Measurements from ENCODE around the gene GNA12.
A peak's percentile ranks its signal among the peaks of the same experiment; 100 is the strongest.

GNA12 gene

GRCh38 chr7:2844153-2845033 is at the start of gene GNA12:
TSS of gene GNA12 (minus strand) at chr7:2844308. CDS start at chr7:2844161, 147 bp downstream.
- Histone ChIP-seq H3K4me3 (ENCODE audit: severe bottlenecking) (peak within 1 kb of the TSS; percentile 77), H3K27ac (ENCODE audit: poor library complexity, severe bottlenecking) (peak within 1 kb of the TSS; percentile 37), H3K4me1 (ENCODE audit: insufficient read depth, poor library complexity, severe bottlenecking) (peaks cover 7% of the 10 kb centered on the region), H3K9me3 (ENCODE audit: severe bottlenecking) (no peaks in the 10 kb centered on the region), H3K36me3 (ENCODE audit: low read depth) (peaks cover 12% of the 10 kb centered on the region), H3K27me3 (ENCODE audit: insufficient read depth, poor library complexity, severe bottlenecking) (no peaks in the 10 kb centered on the region)
- no peak for TF ChIP-seq CTCF (IDR thresholded peaks at IDR 0.05; ENCODE audit: poor library complexity, severe bottlenecking)
- DNase-seq (ENCODE audit: low spot score) (peak; percentile 97), ATAC-seq (ENCODE audit: low read depth) (peak; percentile 93)

GRCh38 chr7:2893411-2893861 is 49.3 kb upstream of the GNA12 start:
- Histone ChIP-seq H3K27me3 (ENCODE audit: insufficient read depth, poor library complexity, severe bottlenecking) (no peaks in the 10 kb centered on the region), H3K4me1 (ENCODE audit: insufficient read depth, poor library complexity, severe bottlenecking) (no peaks in the 10 kb centered on the region), H3K9me3 (ENCODE audit: severe bottlenecking) (no peaks in the 10 kb centered on the region), H3K4me3 (ENCODE audit: severe bottlenecking) (no peak overlapping the region), H3K27ac (ENCODE audit: poor library complexity, severe bottlenecking) (no peak overlapping the region), H3K36me3 (ENCODE audit: low read depth) (no peaks in the 10 kb centered on the region)
- DNase-seq (ENCODE audit: low spot score) (no peak), ATAC-seq (ENCODE audit: low read depth) (no peak)
- no peak for TF ChIP-seq CTCF (IDR thresholded peaks at IDR 0.05; ENCODE audit: poor library complexity, severe bottlenecking)

GRCh38 chr7:2892549-2892948 is 48.4 kb upstream of the GNA12 start:
- no peak overlapping the region for H3K27ac ChIP-seq (ENCODE audit: poor library complexity, severe bottlenecking)
- no peaks in the 10 kb centered on the region for H3K36me3 ChIP-seq (ENCODE audit: low read depth)
- DNase-seq (ENCODE audit: low spot score) (no peak), ATAC-seq (ENCODE audit: low read depth) (no peak)
- no peak for TF ChIP-seq CTCF (IDR thresholded peaks at IDR 0.05; ENCODE audit: poor library complexity, severe bottlenecking)
- no peaks in the 10 kb centered on the region for H3K9me3 ChIP-seq (ENCODE audit: severe bottlenecking)
- no peak overlapping the region for H3K4me3 ChIP-seq (ENCODE audit: severe bottlenecking)
- no peaks in the 10 kb centered on the region for H3K27me3 ChIP-seq (ENCODE audit: insufficient read depth, poor library complexity, severe bottlenecking)
- H3K4me1 ChIP-seq (ENCODE audit: insufficient read depth, poor library complexity, severe bottlenecking), result no peaks in the 10 kb centered on the region

- Histone ChIP-seq H3K27me3 (ENCODE audit: insufficient read depth, poor library complexity, severe bottlenecking) (no peaks in the 10 kb centered on the region), H3K4me1 (ENCODE audit: insufficient read depth, poor library complexity, severe bottlenecking) (no peaks in the 10 kb centered on the region), H3K9me3 (ENCODE audit: severe bottlenecking) (no peaks in the 10 kb centered on the region), H3K4me3 (ENCODE audit: severe bottlenecking) (no peak overlapping the region), H3K36me3 (ENCODE audit: low read depth) (no peaks in the 10 kb centered on the region), H3K27ac (ENCODE audit: poor library complexity, severe bottlenecking) (no peak overlapping the region)
- DNase-seq (ENCODE audit: low spot score), result no peak
- no peak for TF ChIP-seq CTCF (IDR thresholded peaks at IDR 0.05; ENCODE audit: poor library complexity, severe bottlenecking)
- no peak for ATAC-seq (ENCODE audit: low read depth)
These were observed 43.7 kb upstream of the GNA12 start for GRCh38 chr7:2887816-2888215.

GRCh38 chr7:2886900-2887299 is 42.8 kb upstream of the GNA12 start:
- DNase-seq (ENCODE audit: low spot score) (no peak), ATAC-seq (ENCODE audit: low read depth) (peak; percentile 70)
- Histone ChIP-seq H3K27me3 (ENCODE audit: insufficient read depth, poor library complexity, severe bottlenecking) (no peaks in the 10 kb centered on the region), H3K4me1 (ENCODE audit: insufficient read depth, poor library complexity, severe bottlenecking) (no peaks in the 10 kb centered on the region), H3K36me3 (ENCODE audit: low read depth) (no peaks in the 10 kb centered on the region), H3K27ac (ENCODE audit: poor library complexity, severe bottlenecking) (no peak overlapping the region), H3K4me3 (ENCODE audit: severe bottlenecking) (no peak overlapping the region), H3K9me3 (ENCODE audit: severe bottlenecking) (no peaks in the 10 kb centered on the region)
- TF ChIP-seq CTCF (IDR thresholded peaks at IDR 0.05; ENCODE audit: poor library complexity, severe bottlenecking), result peak; percentile 87

All from RWPE2 (cell line).